ENCODE results near the gene CGB5.

DNA sequence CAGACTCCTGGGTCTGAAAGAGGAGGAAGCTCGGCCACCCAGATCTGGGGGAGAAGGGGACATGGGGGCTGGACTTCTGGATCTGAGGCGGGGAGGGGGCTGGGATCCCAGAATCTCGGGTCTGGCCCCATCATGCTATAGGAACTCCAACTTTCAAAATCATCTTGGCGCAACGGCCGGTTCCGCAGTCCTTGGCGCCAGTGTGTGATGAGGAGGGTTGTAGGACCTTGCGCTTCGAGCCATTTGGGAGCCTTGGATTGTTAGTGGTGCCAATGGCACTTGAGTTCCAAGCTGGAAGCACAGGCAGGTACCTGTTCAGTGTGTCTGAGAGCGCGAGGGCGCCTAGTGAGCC lies 49.6 kb upstream of the CGB5 start:
- TF ChIP-seq EZH2phosphoT487 (IDR thresholded peaks at IDR 0.05; ENCODE audit: insufficient read depth, low read depth) (no peak), EZH2 (IDR thresholded peaks at IDR 0.05; ENCODE audit: insufficient read depth, poor library complexity, severe bottlenecking) (no peak)

Data from GM23248 (cell line).